NCI-H146 treated with DMSO at 0.1 percent for 48 hours (cell line): ENCODE data around the gene MECR.

Source experiments
- DNase-seq: peaks from one replicate; lab custom pipeline; 2025; ENCODE audit not compliant: unreplicated experiment; lab: John Stamatoyannopoulos, UW

The MECR gene

GRCh38 chr1:29230553-29231378 is at the start of gene MECR:
TSS of gene MECR (minus strand) at chr1:29230934. CDS start at chr1:29230906, 28 bp downstream.
- peak; percentile 67 for DNase-seq

GRCh38 chr1:29279951-29280391 is 49.2 kb upstream of the MECR start:
- DNase-seq = no peak

- DNase-seq = no peak
Measured at GRCh38 chr1:29279406-29279805, 48.7 kb upstream of the MECR start.

GRCh38 chr1:29278124-29278523 is 47.4 kb upstream of the MECR start:
- no peak for DNase-seq

GRCh38 chr1:29275435-29275834 is 44.7 kb upstream of the MECR start:
- DNase-seq = no peak

- DNase-seq = no peak
Measured at GRCh38 chr1:29272147-29272907, 41.6 kb upstream of the MECR start.

- no peak for DNase-seq
Measured at GRCh38 chr1:29271724-29272123, 41.0 kb upstream of the MECR start.

- no peak for DNase-seq
Measured at GRCh38 chr1:29270929-29271521, 40.3 kb upstream of the MECR start.

GRCh38 chr1:29269382-29269781 is 38.6 kb upstream of the MECR start:
- no peak for DNase-seq

- no peak for DNase-seq
Measured at GRCh38 chr1:29267321-29268070, 36.8 kb upstream of the MECR start.

GRCh38 chr1:29266912-29267311 is 36.2 kb upstream of the MECR start:
- DNase-seq = no peak

- DNase-seq = no peak
Measured at GRCh38 chr1:29264773-29265389, 34.1 kb upstream of the MECR start.

GRCh38 chr1:29260531-29260930 is 29.8 kb upstream of the MECR start:
- DNase-seq = no peak

GRCh38 chr1:29259802-29260441 is 29.2 kb upstream of the MECR start:
- DNase-seq = no peak

GRCh38 chr1:29258976-29259801 is 28.5 kb upstream of the MECR start:
- DNase-seq = no peak

GRCh38 chr1:29258189-29258975 is 27.6 kb upstream of the MECR start:
- no peak for DNase-seq

- DNase-seq = no peak
Measured at GRCh38 chr1:29256979-29257804, 26.5 kb upstream of the MECR start.

GRCh38 chr1:29256394-29256793 is 25.7 kb upstream of the MECR start:
- no peak for DNase-seq
